Activated CD4-positive, alpha-beta T cell treated with anti-CD3 and anti-CD28 coated beads for 36 hours (primary cell): ENCODE measurements around the gene INPP5B. TPM values are rescaled to one million over a fixed set of nuclear protein-coding genes. Genes with fewer than 3 reads are reported as not detected.
"Not testable (repeated sequence)": the region's sequence is repeated elsewhere in the genome, so short reads cannot be mapped to it uniquely, and the experiment has no call there.

ENCODE experiments used
- ATAC-seq: fragments of 200-7000 bp; cut with Tn5 transposase; one replicate; pipeline ENCODE4 v1.10.0; 2021; ENCODE audit warnings: mild to moderate bottlenecking, moderate library complexity
- CTCF ChIA-PET: fragments of 350-600 bp; sonication (Branson Sonifier 250); formaldehyde crosslinking; loops from one replicate; lab custom pipeline; 2021; ENCODE audit warnings: antibody characterized with exemption; lab: Charles Lee
- POLR2A ChIA-PET: fragments of 350-600 bp; sonication (Branson Sonifier 250); formaldehyde crosslinking; loops from one replicate; lab custom pipeline; 2021; ENCODE audit warnings: antibody characterized with exemption, inconsistent platforms; lab: Charles Lee
- DNase-seq: peaks from one replicate; pipeline ENCODE4 v3.0.0-alpha.2; 2020
- H3K27ac Mint-ChIP-seq: one replicate; pipeline ENCODE4 v1.8.0; 2021; ENCODE audit warnings: mixed read lengths
- H3K27me3 Mint-ChIP-seq: one replicate; pipeline ENCODE4 v1.8.0; 2021; ENCODE audit warnings: mixed read lengths
- H3K36me3 Mint-ChIP-seq: one replicate; pipeline ENCODE4 v1.8.0; 2021; ENCODE audit warnings: low read depth, mixed read lengths
- H3K4me1 Mint-ChIP-seq: one replicate; pipeline ENCODE4 v1.8.0; 2021; ENCODE audit warnings: mixed read lengths
- H3K4me3 Mint-ChIP-seq: one replicate; pipeline ENCODE4 v1.8.0; 2021; ENCODE audit warnings: mild to moderate bottlenecking, moderate library complexity, mixed read lengths
- H3K9me3 Mint-ChIP-seq: one replicate; pipeline ENCODE4 v1.8.0; 2021; ENCODE audit warnings: low read depth, mixed read lengths
- intact Hi-C, 2 experiments: fragments of 100-400 bp; cut with DNase I in 1 of 2; cut with micrococcal nuclease in 1 of 2; formaldehyde crosslinking; loops; one replicate each; pipeline versions ENCODE4 v1.14.2 to v1.15.1; 2022 to 2024; cut with DNase I, micrococcal nuclease
- total RNA-seq, 2 experiments: library from RNA; stranded (reverse); gene quantifications; one replicate each; pipeline ENCODE4 v1.2.3, GENCODE V29; 2021

INPP5B gene
- total RNA-seq, 2 experiments from 2014 or later, result 27.7 to 28.9 TPM

DNA sequence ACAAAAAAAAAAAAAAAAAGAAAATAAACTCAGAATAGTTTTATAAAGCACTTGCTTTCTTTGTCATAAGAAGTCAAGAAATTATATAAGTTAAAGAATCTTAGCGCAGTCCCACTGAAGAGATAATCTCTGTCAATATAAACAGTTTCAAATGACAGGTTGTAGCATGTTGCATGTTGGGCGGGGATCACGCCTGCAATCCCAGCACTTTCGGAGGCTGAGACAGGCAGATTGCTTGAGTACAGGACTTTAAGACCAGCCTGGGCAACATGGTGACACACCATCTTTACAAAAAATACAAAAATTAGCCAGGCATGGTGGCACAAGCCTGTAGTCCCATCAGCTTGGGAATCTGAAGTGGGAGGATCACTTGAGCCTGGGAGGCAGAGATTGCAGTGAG, 18.4 kb upstream of the INPP5B start:
- DNase-seq (no peak), ATAC-seq (no peak)
- no peaks in the 10 kb centered on the region for H3K4me1 Mint-ChIP-seq
- no peak overlapping the region for H3K27ac Mint-ChIP-seq
- CTCF ChIA-PET, result no interaction called here
- H3K36me3 Mint-ChIP-seq, result peaks cover 48% of the 10 kb centered on the region
- no peaks in the 10 kb centered on the region for H3K9me3 Mint-ChIP-seq
- no peaks in the 10 kb centered on the region for H3K27me3 Mint-ChIP-seq
- POLR2A ChIA-PET, result no interaction called here
- intact Hi-C loops, result no loop called here
- H3K4me3 Mint-ChIP-seq, result no peak overlapping the region

- intact Hi-C loops, H3K27ac Mint-ChIP-seq, DNase-seq, H3K27me3 Mint-ChIP-seq, ATAC-seq, H3K9me3 Mint-ChIP-seq, POLR2A ChIA-PET, H3K4me1 Mint-ChIP-seq, H3K4me3 Mint-ChIP-seq: not testable (repeated sequence)
- peaks cover 46% of the 10 kb centered on the region for H3K36me3 Mint-ChIP-seq
- CTCF ChIA-PET, result interaction anchor here (0.6 to 0.7 kb wide), 2 partner anchors 72 to 102 kb away, joined by 3 to 4 read pairs; no protein-coding TSS in a partner anchor
Observed at GRCh38 chr1:37964106-37964505, 17.3 kb upstream of the INPP5B start.

- Mint-ChIP-seq H3K27me3 (no peaks in the 10 kb centered on the region), H3K9me3 (no peaks in the 10 kb centered on the region), H3K4me3 (no peak overlapping the region), H3K36me3 (peaks cover 41% of the 10 kb centered on the region), H3K4me1 (no peaks in the 10 kb centered on the region), H3K27ac (no peak overlapping the region)
- ChIA-PET CTCF (interaction anchor here (0.7 to 0.8 kb wide), 2 partner anchors 23 to 644 kb away, joined by 3 read pairs; no protein-coding TSS in a partner anchor), POLR2A (no interaction called here)
- no peak for DNase-seq
- intact Hi-C loops, result no loop called here
- ATAC-seq, result no peak
Observed at GRCh38 chr1:37958690-37959089, 11.8 kb upstream of the INPP5B start.

DNA sequence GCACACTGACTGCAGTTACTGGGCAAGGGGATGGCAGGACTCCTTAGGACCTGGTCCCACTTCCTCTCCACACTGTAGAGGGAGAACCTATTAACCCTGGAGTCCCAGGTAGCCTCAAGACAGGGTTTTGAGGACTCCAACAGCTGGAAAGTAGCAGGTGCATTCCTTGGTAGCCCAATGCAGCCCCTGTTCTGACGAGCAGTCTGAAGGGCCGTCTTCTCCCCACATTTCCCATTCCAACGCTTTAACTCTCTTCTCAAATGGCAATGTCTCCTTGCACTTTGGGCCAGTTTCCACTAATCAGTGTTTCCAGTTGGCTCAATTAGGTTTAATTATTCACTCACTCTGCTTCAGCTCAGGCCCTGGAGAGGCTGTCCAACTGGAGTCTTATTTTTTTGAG, 8.8 kb upstream of the INPP5B start:
- Mint-ChIP-seq H3K4me1 (peaks cover 10% of the 10 kb centered on the region), H3K27ac (no peak overlapping the region)
- POLR2A ChIA-PET, result no interaction called here

GRCh38 chr1:37954316-37954971, 7.6 kb upstream of the INPP5B start:
- Mint-ChIP-seq H3K9me3 (no peaks in the 10 kb centered on the region), H3K27me3 (no peaks in the 10 kb centered on the region), H3K36me3 (peaks cover 23% of the 10 kb centered on the region), H3K27ac (no peak overlapping the region), H3K4me3 (no peak overlapping the region), H3K4me1 (peaks cover 10% of the 10 kb centered on the region)
- intact Hi-C loops, result no loop called here
- ATAC-seq (no peak), DNase-seq (no peak)
- ChIA-PET CTCF (no interaction called here), POLR2A (no interaction called here)

More for the DNA sequence above, 8.8 kb upstream of the INPP5B start:
- Mint-ChIP-seq H3K9me3 (no peaks in the 10 kb centered on the region), H3K27me3 (no peaks in the 10 kb centered on the region), H3K4me3 (no peak overlapping the region), H3K36me3 (peaks cover 30% of the 10 kb centered on the region)
- CTCF ChIA-PET, result no interaction called here
- ATAC-seq, result no peak
- intact Hi-C loops, result no loop called here
- DNase-seq, result no peak

GRCh38 chr1:37952738-37953137, 5.9 kb upstream of the INPP5B start:
- DNase-seq, result no peak
- ChIA-PET CTCF (no interaction called here), POLR2A (no interaction called here)
- intact Hi-C loops, result no loop called here
- H3K4me3 Mint-ChIP-seq, result no peak overlapping the region
- no peaks in the 10 kb centered on the region for H3K27me3 Mint-ChIP-seq
- ATAC-seq, result peak; percentile 10
- no peaks in the 10 kb centered on the region for H3K9me3 Mint-ChIP-seq
- peaks cover 10% of the 10 kb centered on the region for H3K4me1 Mint-ChIP-seq
- H3K36me3 Mint-ChIP-seq, result peaks cover 14% of the 10 kb centered on the region
- no peak overlapping the region for H3K27ac Mint-ChIP-seq

GRCh38 chr1:37951783-37952624, 5.2 kb upstream of the INPP5B start:
- intact Hi-C loops, result no loop called here
- H3K4me3 Mint-ChIP-seq, result no peak overlapping the region
- peaks cover 16% of the 10 kb centered on the region for H3K4me1 Mint-ChIP-seq
- peaks cover 7% of the 10 kb centered on the region for H3K36me3 Mint-ChIP-seq
- no peak for ATAC-seq
- no peak for DNase-seq
- ChIA-PET CTCF (no interaction called here), POLR2A (no interaction called here)
- H3K27ac Mint-ChIP-seq, result peak overlapping the region; percentile 1
- H3K9me3 Mint-ChIP-seq, result no peaks in the 10 kb centered on the region
- H3K27me3 Mint-ChIP-seq, result no peaks in the 10 kb centered on the region

GRCh38 chr1:37951041-37951782, 4.4 kb upstream of the INPP5B start:
- POLR2A ChIA-PET, result no interaction called here
- H3K27ac Mint-ChIP-seq, result peak overlapping the region; percentile 1
- CTCF ChIA-PET, result no interaction called here
- H3K36me3 Mint-ChIP-seq, result peaks cover 4% of the 10 kb centered on the region
- DNase-seq, result no peak
- no peaks in the 10 kb centered on the region for H3K27me3 Mint-ChIP-seq
- no peak for ATAC-seq
- intact Hi-C loops, result no loop called here
- no peaks in the 10 kb centered on the region for H3K9me3 Mint-ChIP-seq
- H3K4me3 Mint-ChIP-seq, result no peak overlapping the region
- H3K4me1 Mint-ChIP-seq, result peaks cover 21% of the 10 kb centered on the region

GRCh38 chr1:37949524-37950152, 2.8 kb upstream of the INPP5B start:
- Mint-ChIP-seq H3K27ac (no peak overlapping the region), H3K9me3 (no peaks in the 10 kb centered on the region), H3K36me3 (no peaks in the 10 kb centered on the region), H3K4me3 (no peak overlapping the region), H3K4me1 (peaks cover 23% of the 10 kb centered on the region), H3K27me3 (no peaks in the 10 kb centered on the region)
- CTCF ChIA-PET, result interaction anchor here (0.6 to 2.1 kb wide), 2 partner anchors 12 to 254 kb away, joined by 4 to 7 read pairs; no protein-coding TSS in a partner anchor
- POLR2A ChIA-PET, result no interaction called here
- DNase-seq, result no peak
- intact Hi-C loops, result no loop called here
- no peak for ATAC-seq

- DNase-seq, result no peak
- intact Hi-C loops, result no loop called here
- H3K4me3 Mint-ChIP-seq, result no peak overlapping the region
- H3K36me3 Mint-ChIP-seq, result no peaks in the 10 kb centered on the region
- H3K4me1 Mint-ChIP-seq, result peaks cover 23% of the 10 kb centered on the region
- ATAC-seq, result no peak
- POLR2A ChIA-PET, result interaction anchor here (0.6 kb wide), 1 partner anchor 97 kb away, joined by 4 read pairs; no protein-coding TSS in a partner anchor
- no peak overlapping the region for H3K27ac Mint-ChIP-seq
- H3K9me3 Mint-ChIP-seq, result no peaks in the 10 kb centered on the region
- H3K27me3 Mint-ChIP-seq, result no peaks in the 10 kb centered on the region
- CTCF ChIA-PET, result interaction anchor here (0.7 to 2.1 kb wide), 3 partner anchors 11 to 342 kb away, joined by 4 to 7 read pairs (median 4); no protein-coding TSS in a partner anchor
Observed at GRCh38 chr1:37948841-37949240, 2.0 kb upstream of the INPP5B start.

- CTCF ChIA-PET, result interaction anchor here (0.7 to 2.1 kb wide), 4 partner anchors 11 to 342 kb away, joined by 4 to 7 read pairs (median 4); no protein-coding TSS in a partner anchor
- Mint-ChIP-seq H3K27ac (no peak overlapping the region), H3K4me1 (peaks cover 23% of the 10 kb centered on the region)
Observed at GRCh38 chr1:37948166-37948565, 1.3 kb upstream of the INPP5B start.

More at GRCh38 chr1:37948166-37948565, 1.3 kb upstream of the INPP5B start:
- Mint-ChIP-seq H3K4me3 (no peak overlapping the region), H3K9me3 (no peaks in the 10 kb centered on the region), H3K27me3 (no peaks in the 10 kb centered on the region), H3K36me3 (no peaks in the 10 kb centered on the region)
- no peak for ATAC-seq
- intact Hi-C loops, result no loop called here
- DNase-seq, result no peak
- POLR2A ChIA-PET, result interaction anchor here (0.6 kb wide), 1 partner anchor 96 kb away, joined by 4 read pairs; no protein-coding TSS in a partner anchor
